H9 (cell line): ENCODE results near the gene NAXD. TPM values are rescaled to one million over a fixed set of nuclear protein-coding genes. Genes with fewer than 3 reads are reported as not detected.
"Not testable (repeated sequence)": the region's sequence is repeated elsewhere in the genome, so short reads cannot be mapped to it uniquely, and the experiment has no call there.

Source experiments
- DNase-seq: peaks from one replicate; pipeline ENCODE4 v3.0.0-alpha.2; 2017
- H2AFZ ChIP-seq: one replicate; pipeline ENCODE4 v1.6.1; 2013; ENCODE audit warnings: mild to moderate bottlenecking, low read length, control low read depth, moderate library complexity
- H2AK5ac ChIP-seq: 2 replicates; pipeline ENCODE4 v1.6.1; 2013; ENCODE audit warnings: low read length, control low read depth, mixed read lengths; ENCODE audit not compliant: insufficient read length
- H2BK120ac ChIP-seq: one replicate; pipeline ENCODE4 v1.6.1; 2013; ENCODE audit warnings: low read depth, mild to moderate bottlenecking, low read length, control low read depth, inconsistent platforms; ENCODE audit not compliant: poor library complexity, severe bottlenecking
- H2BK12ac ChIP-seq: 2 replicates; pipeline ENCODE4 v1.6.1; 2013; ENCODE audit warnings: low read length, control low read depth, mixed read lengths, low read depth; ENCODE audit not compliant: insufficient read length
- H2BK15ac ChIP-seq: 2 replicates; pipeline ENCODE4 v1.6.1; 2013; ENCODE audit warnings: low read depth, low read length, control low read depth
- H2BK20ac ChIP-seq: one replicate; pipeline ENCODE4 v1.6.1; 2013; ENCODE audit warnings: low read depth, mild to moderate bottlenecking, low read length, control low read depth, inconsistent platforms; ENCODE audit not compliant: poor library complexity, severe bottlenecking
- H2BK5ac ChIP-seq: 2 replicates; pipeline ENCODE4 v1.6.1; 2013; ENCODE audit warnings: low read length, control low read depth, mixed read lengths; ENCODE audit not compliant: insufficient read length
- H3K14ac ChIP-seq: 2 replicates; pipeline ENCODE4 v1.6.1; 2013; ENCODE audit warnings: low read length, control low read depth; ENCODE audit not compliant: insufficient read depth
- H3K18ac ChIP-seq: 2 replicates; pipeline ENCODE4 v1.6.1; 2013; ENCODE audit warnings: low read depth, mild to moderate bottlenecking, mixed read lengths, low read length, control low read depth; ENCODE audit not compliant: insufficient read length
- H3K23ac ChIP-seq: 2 replicates; pipeline ENCODE4 v1.6.1; 2013; ENCODE audit warnings: low read length, control low read depth, mixed read lengths, low read depth; ENCODE audit not compliant: insufficient read length
- H3K23me2 ChIP-seq: 2 replicates; pipeline ENCODE4 v1.6.1; 2013; ENCODE audit warnings: low read depth, mild to moderate bottlenecking, mixed read lengths, low read length, control low read depth; ENCODE audit not compliant: insufficient read length, poor library complexity, severe bottlenecking
- H3K27ac ChIP-seq: 2 replicates; pipeline ENCODE4 v1.5.1; 2013; ENCODE audit warnings: low read length, control low read depth, mixed read lengths, low read depth; ENCODE audit not compliant: insufficient read length
- H3K27me3 ChIP-seq: 2 replicates; pipeline ENCODE4 v1.6.1; 2013; ENCODE audit warnings: low read length, control low read depth, inconsistent platforms; ENCODE audit not compliant: insufficient read depth
- H3K4ac ChIP-seq: 2 replicates; pipeline ENCODE4 v1.6.1; 2013; ENCODE audit warnings: low read depth, mild to moderate bottlenecking, control low read depth, inconsistent platforms, low read length, moderate library complexity
- H3K4me1 ChIP-seq: 2 replicates; pipeline ENCODE4 v1.6.1; 2013; ENCODE audit warnings: low read length, control low read depth, inconsistent platforms; ENCODE audit not compliant: insufficient read depth
- H3K4me2 ChIP-seq: 2 replicates; pipeline ENCODE4 v1.6.1; 2013; ENCODE audit warnings: low read length, control low read depth, mixed read lengths; ENCODE audit not compliant: insufficient read length, insufficient read depth
- H3K56ac ChIP-seq: 2 replicates; pipeline ENCODE4 v1.6.1; 2013; ENCODE audit warnings: low read depth, mild to moderate bottlenecking, mixed read lengths, low read length, control low read depth; ENCODE audit not compliant: insufficient read length
- H3K79me1 ChIP-seq: 2 replicates; pipeline ENCODE4 v1.6.1; 2013; ENCODE audit warnings: low read depth, mild to moderate bottlenecking, moderate library complexity, low read length, control low read depth, inconsistent platforms; ENCODE audit not compliant: insufficient read depth, poor library complexity, severe bottlenecking
- H3K79me2 ChIP-seq: 2 replicates; pipeline ENCODE4 v1.6.1; 2013; ENCODE audit warnings: low read length, control low read depth, inconsistent platforms; ENCODE audit not compliant: insufficient read depth
- H3K9ac ChIP-seq: 2 replicates; pipeline ENCODE4 v1.6.1; 2013; ENCODE audit warnings: low read length, control low read depth, mixed read lengths; ENCODE audit not compliant: insufficient read length; ENCODE audit errors: extremely low read depth
- H3K9me3 ChIP-seq: one replicate; pipeline ENCODE4 v1.6.1; 2013; ENCODE audit warnings: low read depth, low read length, inconsistent platforms; ENCODE audit not compliant: control insufficient read depth
- H3T11ph ChIP-seq: one replicate; pipeline ENCODE4 v1.6.1; 2013; ENCODE audit warnings: mild to moderate bottlenecking, low read length, control low read depth, inconsistent platforms
- H4K20me1 ChIP-seq: one replicate; pipeline ENCODE4 v1.6.1; 2013; ENCODE audit not compliant: control insufficient read depth, insufficient read length, insufficient read depth
- H4K5ac ChIP-seq: 2 replicates; pipeline ENCODE4 v1.6.1; 2013; ENCODE audit warnings: low read depth, mild to moderate bottlenecking, mixed read lengths, low read length, control low read depth; ENCODE audit not compliant: insufficient read length
- H4K8ac ChIP-seq: replicated peaks from 2 replicates; pipeline ENCODE4 v1.6.1; 2013; ENCODE audit warnings: low read length, control low read depth, mixed read lengths, low read depth; ENCODE audit not compliant: insufficient read length
- H4K91ac ChIP-seq: 2 replicates; pipeline ENCODE4 v1.6.1; 2013; ENCODE audit warnings: low read depth, mild to moderate bottlenecking, moderate library complexity, mixed read lengths, low read length, control low read depth; ENCODE audit not compliant: insufficient read length
- H3K27ac Mint-ChIP-seq, 3 experiments: 2 replicates in 2 of 3; 3 replicates in 1 of 3; pipeline ENCODE4 v1.8.0; 2020 to 2021; ENCODE audit warnings: mixed read lengths in 3 of 3, mild to moderate bottlenecking in 1 of 3, moderate library complexity in 1 of 3
- H3K27me3 Mint-ChIP-seq: 2 replicates; pipeline ENCODE4 v1.8.0; 2021; ENCODE audit warnings: low read depth, mild to moderate bottlenecking, moderate library complexity, mixed read lengths
- H3K36me3 Mint-ChIP-seq, 3 experiments: 2 replicates in 2 of 3; 3 replicates in 1 of 3; pipeline ENCODE4 v1.8.0; 2020 to 2021; ENCODE audit warnings: low read depth in 3 of 3, mixed read lengths in 3 of 3; ENCODE audit not compliant: insufficient read depth in 1 of 3
- H3K4me1 Mint-ChIP-seq, 2 experiments: 2 replicates each; pipeline ENCODE4 v1.8.0; 2020; ENCODE audit warnings: mixed read lengths in 2 of 2
- H3K4me3 Mint-ChIP-seq, 2 experiments: 2 replicates in 1 of 2; 3 replicates in 1 of 2; pipeline ENCODE4 v1.8.0; 2020 to 2021; ENCODE audit warnings: mild to moderate bottlenecking in 2 of 2, mixed read lengths in 2 of 2, moderate library complexity in 1 of 2
- H3K9me3 Mint-ChIP-seq, 2 experiments: 2 replicates in 1 of 2; 3 replicates in 1 of 2; pipeline ENCODE4 v1.8.0; 2020; ENCODE audit warnings: mild to moderate bottlenecking in 2 of 2, mixed read lengths in 2 of 2, moderate library complexity in 1 of 2
- WGBS: extraction: QIAGEN DNeasy Blood & Tissue Kit; methylation state at CpG from one replicate; pipeline ENCODE4 v1.1.7; 2013; ENCODE audit warnings: missing lambda C conversion rate, low lambda C conversion rate, mixed read lengths; ENCODE audit not compliant: insufficient read length; ENCODE audit errors: extremely low coverage; 5-methylcytosine and 5-hydroxymethylcytosine counted together
- total RNA-seq: library from RNA; stranded (reverse); gene quantifications from 2 replicates; pipeline ENCODE4 v1.2.1, GENCODE V29; 2021
- TF ChIP-seq, protein P1 (sequence below): fragments of 200-600 bp; sonication (generic); conservative IDR thresholded peaks from 3 replicates; pipeline ENCODE4 v1.8.0; 2021; ENCODE audit warnings: antibody characterized with exemption, mild to moderate bottlenecking

Gene NAXD
- total RNA-seq, 1 experiment from 2014 or later = 25.5 TPM

DNA sequence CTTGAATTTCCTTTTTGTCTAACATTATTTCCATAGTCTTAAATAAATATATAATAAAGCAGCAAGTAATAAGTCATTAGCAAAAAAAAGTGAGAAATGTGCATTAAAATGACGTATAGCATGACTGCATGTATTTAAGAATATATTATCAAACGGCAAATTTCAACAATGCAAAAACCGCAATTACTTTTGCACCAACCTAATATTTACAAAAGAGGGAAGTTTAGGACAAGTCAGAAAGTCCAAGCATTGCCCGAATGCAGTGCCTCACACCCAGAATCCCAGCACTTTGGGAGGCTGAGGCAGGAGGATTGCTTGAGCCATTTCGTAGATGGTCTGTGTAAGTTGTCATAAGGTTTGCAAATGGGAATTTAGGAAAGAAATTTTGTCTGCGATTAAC, 10.2 kb upstream of the NAXD start:
- TF ChIP-seq, protein P1, sequence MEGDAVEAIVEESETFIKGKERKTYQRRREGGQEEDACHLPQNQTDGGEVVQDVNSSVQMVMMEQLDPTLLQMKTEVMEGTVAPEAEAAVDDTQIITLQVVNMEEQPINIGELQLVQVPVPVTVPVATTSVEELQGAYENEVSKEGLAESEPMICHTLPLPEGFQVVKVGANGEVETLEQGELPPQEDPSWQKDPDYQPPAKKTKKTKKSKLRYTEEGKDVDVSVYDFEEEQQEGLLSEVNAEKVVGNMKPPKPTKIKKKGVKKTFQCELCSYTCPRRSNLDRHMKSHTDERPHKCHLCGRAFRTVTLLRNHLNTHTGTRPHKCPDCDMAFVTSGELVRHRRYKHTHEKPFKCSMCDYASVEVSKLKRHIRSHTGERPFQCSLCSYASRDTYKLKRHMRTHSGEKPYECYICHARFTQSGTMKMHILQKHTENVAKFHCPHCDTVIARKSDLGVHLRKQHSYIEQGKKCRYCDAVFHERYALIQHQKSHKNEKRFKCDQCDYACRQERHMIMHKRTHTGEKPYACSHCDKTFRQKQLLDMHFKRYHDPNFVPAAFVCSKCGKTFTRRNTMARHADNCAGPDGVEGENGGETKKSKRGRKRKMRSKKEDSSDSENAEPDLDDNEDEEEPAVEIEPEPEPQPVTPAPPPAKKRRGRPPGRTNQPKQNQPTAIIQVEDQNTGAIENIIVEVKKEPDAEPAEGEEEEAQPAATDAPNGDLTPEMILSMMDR = no peak
- no peak overlapping the region for H2BK120ac ChIP-seq
- no peak overlapping the region for H3K4me2 ChIP-seq
- no peaks in the 10 kb centered on the region for H3K27me3 ChIP-seq
- H3K23me2 ChIP-seq = no peaks in the 10 kb centered on the region
- H2AFZ ChIP-seq = no peak overlapping the region
- no peak overlapping the region for H4K5ac ChIP-seq
- no peak overlapping the region for H3K56ac ChIP-seq
- no peaks in the 10 kb centered on the region for H4K20me1 ChIP-seq
- peaks cover 2% of the 10 kb centered on the region; the same call in 1 of the 2 replicates for H3K27me3 Mint-ChIP-seq
- no peak overlapping the region for H2BK15ac ChIP-seq
- no peak overlapping the region for H2AK5ac ChIP-seq
- H3K4me1 ChIP-seq = no peaks in the 10 kb centered on the region
- no peak overlapping the region for H2BK12ac ChIP-seq
- H3K79me1 ChIP-seq = no peaks in the 10 kb centered on the region
- no peak overlapping the region for H3K18ac ChIP-seq
- peaks cover 10 to 11% of the 10 kb centered on the region in 2 experiments; a peak in 4 of 5 replicates for H3K9me3 Mint-ChIP-seq
- DNase-seq = no peak
- no peak overlapping the region for H2BK5ac ChIP-seq
- no peak overlapping the region for H3K9ac ChIP-seq
- no peaks in the 10 kb centered on the region for H3K9me3 ChIP-seq
- no peak overlapping the region for H3K4me3 Mint-ChIP-seq
- WGBS = 100% methylated on average over 1 of the region's 6 CpGs
- no peak overlapping the region for H4K8ac ChIP-seq
- H3K36me3 Mint-ChIP-seq = peaks cover 0 to 6% (median 5%) of the 10 kb centered on the region in 3 experiments; a peak in 1 of 7 replicates
- H3K4ac ChIP-seq = no peak overlapping the region
- no peak overlapping the region for H3T11ph ChIP-seq
- no peak overlapping the region for H3K14ac ChIP-seq
- H4K91ac ChIP-seq = no peak overlapping the region
- H3K27ac Mint-ChIP-seq = no peak overlapping the region
- H3K23ac ChIP-seq = no peak overlapping the region
- no peak overlapping the region for H3K27ac ChIP-seq
- H3K79me2 ChIP-seq = no peaks in the 10 kb centered on the region
- peaks cover 4 to 5% of the 10 kb centered on the region in 2 experiments for H3K4me1 Mint-ChIP-seq
- no peak overlapping the region for H2BK20ac ChIP-seq

DNA sequence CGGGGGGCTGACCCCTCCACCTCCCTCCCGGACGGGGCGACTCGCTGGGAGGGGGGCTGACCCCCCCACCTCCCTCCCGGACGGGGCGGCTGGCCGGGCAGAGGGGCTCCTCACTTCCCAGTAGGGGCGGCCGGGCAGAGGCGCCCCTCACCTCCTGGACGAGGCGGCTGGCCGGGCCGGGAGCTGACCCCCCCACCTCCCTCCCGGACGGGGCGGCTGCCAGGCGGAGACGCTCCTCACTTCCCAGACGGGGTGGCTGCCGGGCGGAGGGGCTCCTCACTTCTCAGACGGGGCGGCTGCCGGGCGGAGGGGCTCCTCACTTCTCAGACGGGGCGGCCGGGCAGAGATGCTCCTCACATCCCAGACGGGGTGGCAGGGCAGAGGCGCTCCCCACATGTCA, 9.1 kb upstream of the NAXD start:
- H4K20me1 ChIP-seq, H3K23ac ChIP-seq, H3K36me3 Mint-ChIP-seq, H3K4me3 Mint-ChIP-seq, H3K27me3 Mint-ChIP-seq, H3K27ac ChIP-seq, H3K14ac ChIP-seq, DNase-seq, H4K8ac ChIP-seq, H3K79me2 ChIP-seq, H3K56ac ChIP-seq, H3K18ac ChIP-seq, H3K4ac ChIP-seq, H2BK120ac ChIP-seq, H3K27me3 ChIP-seq, H2BK12ac ChIP-seq, H2BK15ac ChIP-seq, H3K9ac ChIP-seq, H2AK5ac ChIP-seq, H3K23me2 ChIP-seq, H2BK5ac ChIP-seq, H4K91ac ChIP-seq, H3K27ac Mint-ChIP-seq, H2BK20ac ChIP-seq, H3K9me3 ChIP-seq, H3K4me2 ChIP-seq, H4K5ac ChIP-seq, H3T11ph ChIP-seq, H2AFZ ChIP-seq, H3K4me1 ChIP-seq, H3K79me1 ChIP-seq: not testable (repeated sequence)
- no CpG with 5 or more reads among the region's 33 CpGs for WGBS
- Mint-ChIP-seq H3K4me1 (peaks cover 13 to 14% of the 10 kb centered on the region in 2 experiments), H3K9me3 (peaks cover 10 to 11% of the 10 kb centered on the region in 2 experiments; a peak in 4 of 5 replicates)
